K562 (cell line): ENCODE measurements around the gene ATXN3. TPM values are rescaled to one million over a fixed set of nuclear protein-coding genes. Genes with fewer than 3 reads are reported as not detected.

ENCODE experiments used
- C11orf30 ChIP-seq: fragments of 450-650 bp; IDR thresholded peaks from 2 replicates; pipeline ENCODE4 v1.6.1; 2016; ENCODE audit warnings: low read depth, mild to moderate bottlenecking
- CBFB ChIP-seq: sonication (generic); formaldehyde crosslinking; IDR thresholded peaks from 2 replicates; pipeline ENCODE4 v1.4.0; 2020; ENCODE audit warnings: mild to moderate bottlenecking, missing genetic modification reagents
- HDAC6 ChIP-seq: IDR thresholded peaks from 2 replicates; pipeline ENCODE4 v1.6.1; 2012; ENCODE audit warnings: low read depth, mild to moderate bottlenecking, control low read depth, inconsistent platforms, low read length, moderate library complexity
- PHB ChIP-seq: fragments of 250-450 bp; sonication (Bioruptor Pico); IDR thresholded peaks from 2 replicates; pipeline ENCODE4 v1.5.0; 2021
- THAP12 ChIP-seq: fragments of 250-450 bp; sonication (Bioruptor Pico); IDR thresholded peaks from 2 replicates; pipeline ENCODE4 v1.9.0; 2021; ENCODE audit warnings: mild to moderate bottlenecking, inconsistent platforms
- TRIM24 ChIP-seq, 2 experiments: fragments of 450-650 bp; IDR thresholded peaks; 2 replicates each; pipeline ENCODE4 v1.6.1; 2016
- ZNF395 ChIP-seq: fragments of 200-800 bp; sonication (Bioruptor generic); IDR thresholded peaks from 2 replicates; pipeline ENCODE4 v1.6.1; 2017; ENCODE audit warnings: missing genetic modification characterization, missing compliant biosample characterization
- polyA plus RNA-seq, 8 experiments: library from polyadenylated mRNA; depleted of rRNA in 4 of 8; stranded (reverse) in 5 of 8; unstranded in 3 of 8; fragments of >200 nt; fragmentation: Nextera tagmentation in 2 of 8; fragmentation: Illumina TruSeq in 1 of 8; extraction: Ambion mirVana in 2 of 8; extraction: Trizol in 1 of 8; gene quantifications; 2 replicates each; pipeline versions ENCODE4 v1.2.1 to v1.2.3, GENCODE V29; 2011 to 2014; ENCODE audit warnings: inconsistent platforms in 1 of 8, missing spikeins in 1 of 8
- total RNA-seq, 7 experiments: library from RNA; depleted of rRNA in 6 of 7; stranded (reverse); fragments of >200 nt in 6 of 7; fragmentation: Illumina TruSeq in 2 of 7; extraction: Trizol in 2 of 7; gene quantifications; 2 replicates each; pipeline versions ENCODE4 v1.2.1 to v1.2.3, GENCODE V29; 2011 to 2021; ENCODE audit warnings: low replicate concordance in 1 of 7

ATXN3 gene
- total and polyA plus RNA-seq, 9 of the 15 experiments (the other 6 are each of a cell fraction or from before 2014, with no cell fraction given) = 11.3 to 25.0 (median 14.6) TPM

GRCh38 chr14:92121670-92122350, 15.4 kb upstream of the ATXN3 start, which contains the start of the genes CPSF2 and NDUFB1 (continued):
- TF ChIP-seq THAP12 (CRISPR knock-in tag) = no peak
- TF ChIP-seq CBFB = no peak
- peak in 1 of 2 experiments; percentile 49; a peak in 1 of 4 replicates for TF ChIP-seq TRIM24 (IDR thresholded peaks at IDR 0.05)
- TF ChIP-seq PHB = no peak
- peak; percentile 44; the same call in 1 of the 2 replicates for TF ChIP-seq C11orf30
- TF ChIP-seq ZNF395 (CRISPR knock-in tag) = no peak
- TF ChIP-seq HDAC6 = no peak
- TF ChIP-seq, all 486 proteins: peak for 93
